PC-9 (cell line): ENCODE results near the gene RAMACL. TPM values are rescaled to one million over a fixed set of nuclear protein-coding genes. Genes with fewer than 3 reads are reported as not detected.

Source experiments
- BruUV-seq: library from RNA; stranded (reverse); fragments of 400-500 nt; replicated peaks from 2 replicates; lab custom pipeline; 2021; lab: Mats Ljungman, UMichigan
- CTCF ChIA-PET: fragments of 300-600 bp; sonication (Branson Sonifier 250); formaldehyde crosslinking; loops from one replicate; lab custom pipeline; 2022; ENCODE audit warnings: antibody characterized with exemption; lab: Charles Lee
- POLR2A ChIA-PET: fragments of 300-600 bp; sonication (Branson Sonifier 250); formaldehyde crosslinking; loops from one replicate; lab custom pipeline; 2022; ENCODE audit warnings: antibody characterized with exemption; ENCODE audit not compliant: unreplicated experiment; lab: Charles Lee
- DNase-seq, 2 experiments: peaks; one replicate each; pipeline versions ENCODE4 v3.0.0 to v3.0.0-alpha.2; 2015 to 2022; ENCODE audit warnings: mixed read lengths in 1 of 2
- H2AFZ ChIP-seq: fragments of 200-600 bp; sonication (generic); 2 replicates; pipeline ENCODE4 v1.8.1; 2017; ENCODE audit warnings: antibody characterized with exemption
- H3F3A ChIP-seq: fragments of 200-600 bp; sonication (generic); 2 replicates; pipeline ENCODE4 v1.8.1; 2017; ENCODE audit warnings: antibody characterized with exemption, mild to moderate bottlenecking, low read depth; ENCODE audit not compliant: insufficient read depth
- H3K27ac ChIP-seq: fragments of 200-600 bp; sonication (generic); 2 replicates; pipeline ENCODE4 v1.6.1; 2016; ENCODE audit warnings: mixed run types
- H3K27me3 ChIP-seq: fragments of 200-600 bp; sonication (generic); 2 replicates; pipeline ENCODE4 v1.6.1; 2016; ENCODE audit warnings: low read depth, mixed run types; ENCODE audit not compliant: insufficient read depth
- H3K36me3 ChIP-seq: fragments of 200-600 bp; sonication (generic); 2 replicates; pipeline ENCODE4 v1.6.1; 2016; ENCODE audit warnings: low read depth, mixed run types
- H3K4me1 ChIP-seq: fragments of 200-600 bp; sonication (generic); replicated peaks from 2 replicates; pipeline ENCODE4 v1.6.1; 2016; ENCODE audit warnings: mixed run types; ENCODE audit not compliant: insufficient read depth
- H3K4me2 ChIP-seq: fragments of 200-600 bp; sonication (generic); 2 replicates; pipeline ENCODE4 v1.6.1; 2017; ENCODE audit warnings: mixed run types
- H3K4me3 ChIP-seq: fragments of 200-600 bp; sonication (generic); 2 replicates; pipeline ENCODE4 v1.6.1; 2016; ENCODE audit warnings: mixed run types
- H3K79me2 ChIP-seq: fragments of 200-600 bp; sonication (generic); 2 replicates; pipeline ENCODE4 v1.6.1; 2017; ENCODE audit warnings: low read depth, mixed run types
- H3K9me2 ChIP-seq: fragments of 200-600 bp; sonication (generic); 2 replicates; pipeline ENCODE4 v1.8.1; 2017; ENCODE audit warnings: mild to moderate bottlenecking; ENCODE audit not compliant: insufficient read depth
- H3K9me3 ChIP-seq: fragments of 200-600 bp; sonication (generic); 2 replicates; pipeline ENCODE4 v1.8.1; 2016; ENCODE audit warnings: low read depth; ENCODE audit not compliant: insufficient read depth
- H4K20me1 ChIP-seq: fragments of 200-600 bp; sonication (generic); 2 replicates; pipeline ENCODE4 v1.8.1; 2017; ENCODE audit not compliant: insufficient read depth
- CTCF ChIP-seq: fragments of 200-600 bp; sonication (generic); conservative IDR thresholded peaks from 2 replicates; pipeline ENCODE4 v1.6.1; 2017; ENCODE audit warnings: mixed run types, antibody characterized with exemption, mild to moderate bottlenecking, moderate library complexity
- EZH2 ChIP-seq: fragments of 200-600 bp; sonication (generic); IDR thresholded peaks from 2 replicates; pipeline ENCODE4 v1.8.0; 2017; ENCODE audit warnings: antibody characterized with exemption, low read depth
- intact Hi-C: fragments of 100-400 bp; cut with micrococcal nuclease; formaldehyde crosslinking; loops from one replicate; pipeline ENCODE4 v1.10.0; 2022; ENCODE audit not compliant: unreplicated experiment
- total RNA-seq: library from RNA; stranded (reverse); gene quantifications from 2 replicates; pipeline ENCODE4 v1.2.3, GENCODE V29; 2021

The RAMACL gene
- total RNA-seq, 1 experiment from 2014 or later, result 0.52 TPM

DNA sequence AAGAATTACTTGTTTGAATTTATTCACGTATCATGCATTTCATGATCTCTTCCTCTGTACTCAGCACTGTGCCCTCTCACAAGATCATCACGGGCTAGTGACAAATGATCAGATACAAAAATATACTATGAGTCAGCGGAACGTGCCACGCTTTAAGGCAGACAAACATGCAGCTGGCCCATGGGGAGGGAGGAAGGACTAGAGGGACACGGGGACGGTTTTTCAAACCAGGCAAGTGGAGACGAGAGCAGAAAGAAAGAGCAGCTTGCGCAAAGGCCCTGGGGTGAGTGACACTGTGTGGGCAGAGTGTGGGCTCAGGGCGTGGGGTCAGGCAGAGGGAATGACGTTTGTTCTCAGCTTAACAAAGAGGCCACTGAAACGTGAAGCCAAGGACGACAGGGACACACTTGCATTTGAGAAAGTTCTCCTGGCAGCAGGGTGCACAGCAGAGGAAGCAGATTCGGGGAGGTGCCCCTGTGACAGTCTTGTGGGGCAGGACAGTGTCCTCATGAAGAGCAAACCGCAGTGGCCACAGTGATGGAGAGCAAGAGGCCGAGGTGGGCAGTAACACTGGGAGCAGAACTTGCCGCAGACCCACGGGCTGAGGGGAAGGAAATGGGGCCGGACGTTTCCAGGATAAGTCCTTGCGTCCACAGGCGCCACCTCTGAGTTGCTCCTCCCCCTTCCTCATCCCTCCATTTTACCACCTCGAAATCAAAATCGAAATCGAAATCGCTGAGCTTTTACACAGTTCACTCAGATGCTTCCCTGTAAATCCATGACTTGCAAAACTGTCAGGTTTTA, 47.5 kb upstream of the RAMACL start:
- no peaks in the 10 kb centered on the region for H3K36me3 ChIP-seq
- H2AFZ ChIP-seq, result no peak overlapping the region
- POLR2A ChIA-PET, result no interaction called here

GRCh38 chr6:166632731-166633130, 46.3 kb upstream of the RAMACL start:
- no peaks in the 10 kb centered on the region for H3K9me2 ChIP-seq
- TF ChIP-seq CTCF (no peak), EZH2 (no peak)
- ChIA-PET POLR2A (no interaction called here), CTCF (no interaction called here)
- no TSS peak for BruUV-seq
- no peak overlapping the region for H2AFZ ChIP-seq
- H3K4me2 ChIP-seq, result no peak overlapping the region
- H3K79me2 ChIP-seq, result no peaks in the 10 kb centered on the region
- no peak overlapping the region for H3K4me3 ChIP-seq
- no peaks in the 10 kb centered on the region for H3K9me3 ChIP-seq
- no peak for DNase-seq
- peaks cover 12% of the 10 kb centered on the region for H3K4me1 ChIP-seq
- no peak overlapping the region for H3K27ac ChIP-seq
- intact Hi-C loops, result no loop called here
- peaks cover 7% of the 10 kb centered on the region; the same call in 1 of the 2 replicates for H3F3A ChIP-seq
- H3K27me3 ChIP-seq, result no peaks in the 10 kb centered on the region
- H3K36me3 ChIP-seq, result no peaks in the 10 kb centered on the region
- no peaks in the 10 kb centered on the region for H4K20me1 ChIP-seq

More for the DNA sequence above, 47.5 kb upstream of the RAMACL start:
- no peaks in the 10 kb centered on the region for H3K9me3 ChIP-seq
- BruUV-seq, result no TSS peak
- H3K9me2 ChIP-seq, result no peaks in the 10 kb centered on the region
- H3K4me2 ChIP-seq, result no peak overlapping the region
- DNase-seq, result no peak
- no peaks in the 10 kb centered on the region for H4K20me1 ChIP-seq
- CTCF ChIA-PET, result no interaction called here
- no peaks in the 10 kb centered on the region for H3K79me2 ChIP-seq
- intact Hi-C loops, result no loop called here
- H3K27ac ChIP-seq, result no peak overlapping the region
- H3F3A ChIP-seq, result no peaks in the 10 kb centered on the region
- TF ChIP-seq EZH2 (no peak), CTCF (no peak)
- peaks cover 6% of the 10 kb centered on the region; the same call in 1 of the 2 replicates for H3K27me3 ChIP-seq
- peaks cover 2% of the 10 kb centered on the region for H3K4me1 ChIP-seq
- no peak overlapping the region for H3K4me3 ChIP-seq

DNA sequence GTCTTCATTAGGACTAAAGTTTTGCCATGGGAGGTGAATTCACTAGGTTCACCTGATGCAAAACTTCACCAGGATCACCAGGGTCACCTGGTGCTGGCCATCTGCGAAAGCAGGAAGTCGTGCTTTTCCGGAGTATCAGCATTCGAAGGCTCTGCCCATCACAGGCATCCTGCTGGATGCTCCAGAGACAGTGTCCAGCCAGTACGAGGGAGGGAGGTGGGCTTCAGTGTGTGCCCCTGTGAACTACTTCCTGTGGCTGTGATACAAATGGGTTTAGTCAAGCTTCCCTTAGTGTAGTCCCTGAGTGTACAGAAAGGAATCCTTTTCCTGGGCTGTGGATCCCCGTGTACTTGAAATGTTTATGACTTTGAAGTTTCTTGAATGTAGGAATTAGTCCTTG, 44.0 kb upstream of the RAMACL start:
- Histone ChIP-seq H3K36me3 (no peaks in the 10 kb centered on the region), H3K79me2 (0 out of 2 replicates have a peak, but pooled peaks cover 4% of the 10 kb centered on the region), H3K4me3 (no peak overlapping the region), H3K9me2 (no peaks in the 10 kb centered on the region), H3F3A (peaks cover 9% of the 10 kb centered on the region; the same call in 1 of the 2 replicates), H3K27me3 (no peaks in the 10 kb centered on the region), H2AFZ (no peak overlapping the region), H4K20me1 (no peaks in the 10 kb centered on the region), H3K4me1 (peaks cover 12% of the 10 kb centered on the region), H3K4me2 (no peak overlapping the region), H3K9me3 (no peaks in the 10 kb centered on the region), H3K27ac (no peak overlapping the region)
- DNase-seq, result no peak
- intact Hi-C loops, result no loop called here
- POLR2A ChIA-PET, result no interaction called here
- TF ChIP-seq EZH2 (no peak), CTCF (no peak)
- CTCF ChIA-PET, result no interaction called here
- no TSS peak for BruUV-seq
